ENCODE data around the gene LYPD1. TPM values are rescaled to one million over a fixed set of nuclear protein-coding genes. Genes with fewer than 3 reads are reported as not detected.

LYPD1 gene
- total RNA-seq, 2 experiments from 2014 or later: not detected

DNA sequence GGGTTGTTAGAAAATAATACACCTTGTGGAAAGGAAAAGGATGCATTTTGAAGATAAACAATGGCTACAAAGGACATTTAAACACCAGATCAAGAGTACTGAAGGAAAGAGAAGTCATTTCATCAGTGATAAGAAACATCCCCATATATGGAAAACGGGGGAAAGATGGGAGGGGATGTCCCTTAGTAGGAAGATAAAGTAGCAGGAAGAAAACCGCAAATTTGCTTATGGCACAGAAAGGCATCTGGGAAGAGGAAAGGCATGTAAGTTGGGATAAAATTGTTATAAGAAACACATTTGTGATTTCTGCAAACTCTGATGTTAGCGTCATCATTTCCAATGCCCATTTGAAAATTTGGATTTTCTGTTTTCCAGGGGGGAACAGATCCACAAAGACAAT lies 10.5 kb upstream of the LYPD1 start:
- no peak for ATAC-seq (ENCODE audit: low read depth)
- POLR2A ChIA-PET: no interaction called here
- no peaks in the 10 kb centered on the region for H3K4me1 Mint-ChIP-seq
- H3K4me3 Mint-ChIP-seq: no peak overlapping the region
- H3K9me3 Mint-ChIP-seq: no peaks in the 10 kb centered on the region
- peaks cover 3% of the 10 kb centered on the region for H3K27me3 Mint-ChIP-seq
- no peak overlapping the region for H3K27ac Mint-ChIP-seq
- no peak for DNase-seq
- no peaks in the 10 kb centered on the region for H3K36me3 Mint-ChIP-seq

DNA sequence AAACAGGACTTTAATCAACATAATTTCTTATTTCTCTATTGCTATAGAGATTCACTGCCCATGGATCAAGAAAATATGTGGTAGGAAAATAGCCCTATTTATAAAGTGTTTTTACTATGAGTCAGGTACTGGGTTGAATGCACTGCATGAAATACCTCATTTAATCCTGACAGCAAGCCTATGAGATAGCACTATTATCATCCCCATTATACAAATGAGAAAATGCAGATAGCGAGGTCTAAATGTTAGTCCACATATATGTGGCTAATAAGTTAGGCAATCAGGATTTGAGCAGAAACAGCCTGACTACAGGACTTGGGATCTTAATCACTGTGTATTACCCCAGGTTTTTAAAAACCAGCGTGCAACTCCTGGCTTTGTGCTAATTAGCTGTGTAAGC lies 8.5 kb upstream of the LYPD1 start:
- no peak overlapping the region for H3K27ac Mint-ChIP-seq
- no peaks in the 10 kb centered on the region for H3K9me3 Mint-ChIP-seq
- POLR2A ChIA-PET: no interaction called here
- ATAC-seq (ENCODE audit: low read depth) (no peak), DNase-seq (no peak)
- H3K36me3 Mint-ChIP-seq: no peaks in the 10 kb centered on the region
- no peaks in the 10 kb centered on the region for H3K4me1 Mint-ChIP-seq
- no peak overlapping the region for H3K4me3 Mint-ChIP-seq
- peaks cover 3% of the 10 kb centered on the region for H3K27me3 Mint-ChIP-seq

DNA sequence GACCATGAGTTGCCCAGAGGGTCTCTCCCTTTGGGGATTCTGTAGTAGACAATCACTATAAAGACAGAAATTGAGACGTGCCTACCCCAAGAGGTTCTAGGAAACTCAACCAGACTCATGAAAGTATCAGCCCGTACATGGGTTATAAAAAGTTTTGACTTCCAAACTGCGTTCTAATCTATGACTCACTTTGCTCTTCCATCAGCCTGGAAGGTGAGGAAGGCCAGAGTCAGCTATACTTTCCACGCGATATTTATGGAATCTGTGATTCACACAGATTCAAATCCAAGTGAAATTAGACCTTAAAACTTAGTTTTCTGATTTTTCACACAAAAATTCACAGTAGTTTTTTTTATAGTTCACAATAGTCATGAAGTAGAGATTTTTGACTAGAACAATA lies 7.7 kb upstream of the LYPD1 start:
- POLR2A ChIA-PET: no interaction called here
- Mint-ChIP-seq H3K27me3 (peaks cover 6% of the 10 kb centered on the region), H3K27ac (no peak overlapping the region), H3K36me3 (no peaks in the 10 kb centered on the region), H3K9me3 (no peaks in the 10 kb centered on the region), H3K4me3 (no peak overlapping the region), H3K4me1 (no peaks in the 10 kb centered on the region)
- ATAC-seq (ENCODE audit: low read depth) (no peak), DNase-seq (no peak)

DNA sequence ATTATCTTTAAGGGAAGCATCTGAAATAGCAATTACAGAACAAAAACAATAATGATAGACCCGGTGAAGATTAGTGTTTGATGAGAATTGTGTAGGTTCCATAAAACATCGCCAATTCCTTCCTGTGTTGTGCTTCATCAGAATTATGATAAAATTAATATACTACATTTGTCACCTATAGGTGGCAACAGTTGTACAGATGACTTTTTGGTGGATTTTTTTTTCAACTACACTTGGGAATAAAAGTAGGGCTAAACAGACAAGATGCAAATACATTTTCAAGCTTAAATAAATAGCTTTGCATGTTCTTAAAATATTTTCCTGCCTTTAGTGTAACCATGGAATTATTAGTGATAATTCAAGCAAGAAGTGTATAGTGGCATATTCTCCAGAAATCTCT lies 7.0 kb upstream of the LYPD1 start:
- ATAC-seq (ENCODE audit: low read depth) (no peak), DNase-seq (no peak)
- Mint-ChIP-seq H3K27me3 (peaks cover 8% of the 10 kb centered on the region), H3K4me1 (no peaks in the 10 kb centered on the region), H3K9me3 (no peaks in the 10 kb centered on the region), H3K36me3 (no peaks in the 10 kb centered on the region), H3K4me3 (no peak overlapping the region), H3K27ac (no peak overlapping the region)
- POLR2A ChIA-PET: no interaction called here

DNA sequence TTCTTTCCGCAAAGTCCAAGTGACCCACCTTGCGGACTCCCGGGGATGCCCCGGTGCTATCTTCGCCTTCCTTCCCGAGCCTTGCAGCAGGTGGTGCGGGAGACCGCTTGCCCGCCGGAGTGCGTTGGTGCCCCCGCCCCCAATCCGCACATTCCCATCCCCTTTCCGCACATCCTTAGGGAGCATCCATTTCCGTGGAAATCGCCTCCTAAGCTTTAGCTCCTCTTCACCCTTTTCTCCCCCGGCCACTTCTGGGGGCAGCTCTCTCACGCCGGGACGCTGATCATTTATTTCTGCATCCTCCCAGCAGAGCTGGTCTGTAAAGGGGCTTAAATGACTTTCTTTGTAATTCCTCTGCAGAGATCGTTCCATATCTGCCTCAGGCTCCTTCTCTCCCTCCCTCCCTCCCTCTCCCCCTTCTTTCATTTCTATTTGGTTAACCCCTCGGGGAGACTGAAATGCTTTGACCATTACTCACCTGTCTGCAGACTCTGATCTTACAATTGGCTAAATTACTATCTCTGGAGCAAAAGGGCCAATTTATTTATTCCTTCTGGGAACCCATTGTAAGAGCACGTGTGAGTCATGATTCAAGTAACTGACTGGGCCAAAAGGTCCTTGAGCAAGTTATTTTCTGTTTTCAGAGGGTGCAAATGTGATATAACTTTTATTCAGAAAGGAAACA lies 1.3 kb upstream of the LYPD1 start:
- H3K9me3 Mint-ChIP-seq: no peaks in the 10 kb centered on the region
- POLR2A ChIA-PET: no interaction called here
- H3K4me3 Mint-ChIP-seq: no peak overlapping the region
- peaks cover 38% of the 10 kb centered on the region for H3K27me3 Mint-ChIP-seq
- peaks cover 2% of the 10 kb centered on the region for H3K36me3 Mint-ChIP-seq
- peak overlapping the region; percentile 61 for H3K27ac Mint-ChIP-seq
- ATAC-seq (ENCODE audit: low read depth): no peak
- H3K4me1 Mint-ChIP-seq: no peaks in the 10 kb centered on the region
- DNase-seq: no peak

DNA sequence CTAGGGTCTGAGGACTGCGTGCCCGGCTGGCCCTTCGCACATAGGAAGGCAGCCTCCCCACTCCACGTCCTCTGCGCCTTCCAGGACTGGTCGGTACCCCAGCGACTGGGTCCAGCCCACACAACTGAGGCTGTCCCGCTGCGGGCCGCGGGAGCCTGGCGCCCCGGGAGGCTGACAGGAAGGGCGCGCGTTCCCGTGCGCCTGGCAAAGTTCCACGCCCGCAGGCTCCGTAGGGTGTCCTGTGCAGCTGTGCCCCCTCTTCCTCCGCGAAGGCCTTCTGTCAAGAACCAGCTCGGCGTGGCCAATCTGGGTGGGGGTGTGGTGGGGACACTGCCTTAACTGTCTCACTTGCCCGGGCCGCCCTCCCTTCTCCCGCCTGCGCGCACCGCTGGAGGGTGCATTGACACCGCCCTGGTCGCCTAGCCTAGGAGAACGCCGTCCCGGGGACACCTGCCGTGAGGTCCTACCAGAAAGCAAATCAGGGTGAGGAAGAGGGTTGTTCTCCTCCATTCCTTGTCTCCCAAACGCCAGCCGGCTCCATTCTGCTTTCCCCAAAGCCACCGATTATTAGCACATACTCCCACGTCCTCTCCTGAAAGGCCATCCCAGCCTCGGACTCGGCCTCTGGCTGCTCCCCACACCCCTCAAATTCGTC lies 618 bp upstream of the LYPD1 start:
- Mint-ChIP-seq H3K36me3 (peaks cover 2% of the 10 kb centered on the region), H3K27me3 (peaks cover 35% of the 10 kb centered on the region), H3K4me3 (no peak overlapping the region), H3K27ac (peak overlapping the region; percentile 61), H3K9me3 (no peaks in the 10 kb centered on the region), H3K4me1 (no peaks in the 10 kb centered on the region)
- ATAC-seq (ENCODE audit: low read depth) (no peak), DNase-seq (no peak)
- POLR2A ChIA-PET: no interaction called here

DNA sequence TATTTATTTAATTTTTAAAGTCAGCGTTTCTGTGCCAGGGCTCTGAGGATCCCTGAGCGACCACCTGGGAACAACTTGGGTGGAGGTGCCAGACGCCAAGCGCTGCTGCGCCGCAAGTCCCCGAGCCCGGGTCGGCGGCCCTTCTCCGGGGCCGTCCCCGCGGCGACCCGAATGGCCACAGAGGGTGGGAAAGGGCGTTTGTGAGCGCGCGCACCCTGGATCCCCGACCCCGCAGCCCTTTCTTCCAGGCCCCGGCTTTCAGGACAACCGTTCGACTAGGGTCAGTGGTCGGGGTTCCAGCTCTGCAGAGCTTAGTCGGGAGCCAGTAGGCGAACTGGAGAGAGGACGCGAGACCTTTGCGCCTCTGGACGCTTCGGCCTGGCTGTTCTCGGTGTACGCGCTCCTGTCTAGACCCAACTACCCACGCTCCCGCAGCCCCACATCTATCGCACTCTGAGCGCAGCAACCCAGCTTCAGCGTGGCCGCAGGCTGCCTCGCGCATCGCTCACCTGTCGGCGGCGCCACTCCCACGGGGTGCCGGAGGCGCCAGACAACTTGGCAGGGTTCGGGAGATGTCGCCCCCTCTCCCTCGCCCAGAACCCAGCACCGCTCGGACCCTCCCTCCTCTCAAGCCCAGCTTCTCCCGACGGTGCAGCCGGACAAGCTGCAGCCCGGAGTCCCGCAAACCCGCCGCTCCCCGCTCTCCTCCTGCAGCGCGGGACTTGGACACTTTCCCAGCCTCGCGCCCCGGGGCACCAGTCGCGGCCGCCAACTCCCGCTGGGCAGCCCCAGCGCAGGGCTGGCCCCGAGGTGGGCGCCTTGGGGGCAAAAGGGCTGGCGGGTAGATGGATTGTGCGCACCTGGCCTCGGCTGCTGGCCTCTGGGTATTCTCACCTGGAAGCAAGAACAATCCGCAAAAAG lies 758 bp downstream of the LYPD1 start:
- Mint-ChIP-seq H3K27me3 (peaks cover 35% of the 10 kb centered on the region), H3K27ac (no peak overlapping the region), H3K9me3 (no peaks in the 10 kb centered on the region), H3K36me3 (peaks cover 2% of the 10 kb centered on the region), H3K4me1 (no peaks in the 10 kb centered on the region), H3K4me3 (no peak overlapping the region)
- no peak for ATAC-seq (ENCODE audit: low read depth)
- POLR2A ChIA-PET: no interaction called here
- DNase-seq: no peak

DNA sequence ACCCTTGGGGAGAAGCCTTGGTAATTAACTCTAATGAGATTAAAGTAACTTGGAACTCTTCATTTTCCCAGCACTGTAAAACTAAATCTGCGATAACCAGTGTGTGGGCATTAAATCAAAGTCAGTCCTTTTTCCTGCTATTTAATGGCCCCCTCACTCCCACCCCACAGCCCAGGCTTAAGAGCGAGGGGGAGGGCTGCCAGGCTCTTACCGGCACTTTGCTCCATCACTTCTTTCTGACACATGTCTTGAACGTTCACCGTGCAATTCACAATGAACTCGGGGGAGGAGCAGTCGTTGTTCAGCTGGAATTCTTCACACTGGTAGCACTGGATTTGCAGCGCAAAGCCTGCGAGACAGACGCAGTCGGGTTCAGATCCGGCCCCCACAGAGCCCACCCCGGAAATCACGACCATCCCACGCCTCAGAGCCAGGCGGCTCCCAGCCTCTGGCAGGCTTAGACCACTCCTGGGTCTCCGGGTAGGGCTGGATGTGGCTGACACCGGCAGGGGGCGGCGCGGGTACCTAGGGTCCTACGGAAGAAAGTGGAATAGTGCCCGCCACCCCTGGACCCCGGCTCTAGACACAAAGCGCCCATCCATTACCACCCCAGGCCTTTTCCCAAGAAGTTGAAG lies 1.7 kb downstream of the LYPD1 start:
- POLR2A ChIA-PET: no interaction called here
- DNase-seq (no peak), ATAC-seq (ENCODE audit: low read depth) (no peak)
- H3K4me3 Mint-ChIP-seq: no peak overlapping the region
- no peaks in the 10 kb centered on the region for H3K9me3 Mint-ChIP-seq
- H3K27me3 Mint-ChIP-seq: peaks cover 35% of the 10 kb centered on the region
- peaks cover 2% of the 10 kb centered on the region for H3K36me3 Mint-ChIP-seq
- H3K4me1 Mint-ChIP-seq: no peaks in the 10 kb centered on the region
- no peak overlapping the region for H3K27ac Mint-ChIP-seq

DNA sequence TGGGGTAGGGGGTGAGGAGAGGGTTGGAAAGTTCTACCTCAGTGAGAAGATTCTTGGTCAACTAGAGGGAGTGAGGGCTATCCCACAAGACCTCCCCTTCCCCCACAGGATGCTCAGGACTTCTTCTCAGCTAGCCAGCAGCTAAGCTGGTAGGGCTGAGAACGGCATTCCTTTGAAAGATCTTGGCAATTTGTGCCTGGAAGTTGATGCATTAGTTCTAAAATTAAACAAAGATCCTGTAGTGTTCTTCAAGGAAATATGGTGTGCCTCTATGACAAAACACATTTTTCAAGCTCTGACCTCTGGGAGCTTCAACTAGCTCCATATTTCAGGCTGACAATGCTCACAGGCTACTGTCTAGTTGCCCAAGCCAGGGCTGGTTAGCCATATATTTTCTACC lies 2.3 kb downstream of the LYPD1 start:
- no peak for ATAC-seq (ENCODE audit: low read depth)
- DNase-seq: no peak
- no peaks in the 10 kb centered on the region for H3K9me3 Mint-ChIP-seq
- H3K36me3 Mint-ChIP-seq: peaks cover 2% of the 10 kb centered on the region
- H3K27me3 Mint-ChIP-seq: peaks cover 32% of the 10 kb centered on the region
- H3K4me3 Mint-ChIP-seq: no peak overlapping the region
- no peaks in the 10 kb centered on the region for H3K4me1 Mint-ChIP-seq
- H3K27ac Mint-ChIP-seq: no peak overlapping the region
- POLR2A ChIA-PET: no interaction called here

DNA sequence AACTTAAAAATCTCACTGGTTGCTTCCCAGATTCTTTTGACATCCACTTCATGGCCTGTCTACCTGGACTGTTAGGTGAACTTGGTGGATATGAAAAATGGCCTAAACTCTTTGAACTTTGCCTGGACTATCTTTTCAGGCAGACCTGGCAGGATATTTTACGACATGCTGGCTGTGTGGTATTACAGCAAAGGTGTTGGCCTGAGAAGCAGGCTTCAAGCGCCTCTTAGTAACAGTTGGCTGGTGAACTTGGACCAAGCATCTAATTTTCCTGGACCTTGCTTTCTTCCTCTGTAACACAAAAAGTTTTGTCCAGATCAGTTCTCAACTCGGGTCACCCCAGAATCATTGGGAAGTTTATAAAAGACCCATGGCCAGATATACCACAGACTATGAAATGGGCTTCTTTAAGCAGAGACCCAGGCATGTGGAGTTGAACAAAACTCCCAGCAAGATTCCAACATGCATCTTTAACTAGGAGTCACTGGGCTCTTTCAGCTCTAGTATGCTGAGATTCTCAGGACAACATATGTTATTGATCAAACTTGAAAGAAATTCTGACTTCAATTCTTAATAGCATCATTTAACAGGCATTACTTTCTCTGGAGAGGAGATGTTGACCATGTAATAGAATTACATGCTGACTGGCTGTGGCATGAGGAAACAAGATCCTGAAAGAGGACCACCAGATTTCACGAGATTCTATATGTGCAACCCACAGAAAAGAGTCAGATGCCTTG lies 4.4 kb downstream of the LYPD1 start:
- DNase-seq (no peak), ATAC-seq (ENCODE audit: low read depth) (no peak)
- Mint-ChIP-seq H3K4me3 (no peak overlapping the region), H3K36me3 (no peaks in the 10 kb centered on the region), H3K27ac (no peak overlapping the region), H3K4me1 (no peaks in the 10 kb centered on the region), H3K27me3 (peaks cover 16% of the 10 kb centered on the region), H3K9me3 (no peaks in the 10 kb centered on the region)
- POLR2A ChIA-PET: no interaction called here

DNA sequence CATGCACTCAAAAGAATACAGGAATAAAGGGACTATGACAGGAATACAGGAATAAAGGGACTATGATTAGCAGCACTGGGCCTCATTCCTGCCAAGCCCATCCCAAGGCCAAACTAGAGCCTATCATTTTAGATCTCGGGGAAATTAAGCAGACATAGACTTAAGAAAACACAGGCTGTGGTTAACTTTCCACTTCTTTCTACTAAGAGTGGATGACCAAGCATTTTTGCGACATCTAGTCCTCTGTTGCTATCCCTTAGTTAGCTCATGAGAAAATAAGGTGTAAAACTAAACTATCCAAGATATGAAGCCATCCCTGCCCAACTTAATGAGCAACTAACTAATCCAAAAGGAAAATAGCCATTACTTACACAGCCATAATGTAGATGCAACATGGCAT lies 5.9 kb downstream of the LYPD1 start:
- Mint-ChIP-seq H3K27ac (no peak overlapping the region), H3K4me1 (no peaks in the 10 kb centered on the region), H3K4me3 (no peak overlapping the region), H3K9me3 (no peaks in the 10 kb centered on the region), H3K36me3 (no peaks in the 10 kb centered on the region), H3K27me3 (peaks cover 13% of the 10 kb centered on the region)
- DNase-seq (no peak), ATAC-seq (ENCODE audit: low read depth) (no peak)
- POLR2A ChIA-PET: no interaction called here

DNA sequence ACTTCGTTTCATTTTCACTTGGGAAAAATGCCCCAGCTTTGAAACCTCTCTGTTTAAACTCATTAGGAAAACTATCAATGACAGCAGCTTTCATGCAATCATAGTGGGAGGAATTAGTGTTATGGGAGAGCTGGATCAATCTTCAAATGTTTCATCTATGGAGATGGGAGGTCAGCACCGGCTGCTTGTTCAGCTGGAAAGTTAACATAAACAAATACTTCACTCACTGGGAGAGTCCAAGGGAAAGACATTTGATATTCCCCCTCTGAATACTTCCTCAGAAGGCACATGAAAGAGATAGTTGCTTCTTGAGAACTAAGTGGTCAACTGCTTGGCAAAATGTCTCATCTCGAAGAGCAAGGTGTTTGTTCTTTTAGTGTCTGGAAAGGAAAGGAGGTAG lies 7.3 kb downstream of the LYPD1 start:
- DNase-seq: no peak
- Mint-ChIP-seq H3K4me3 (no peak overlapping the region), H3K36me3 (no peaks in the 10 kb centered on the region), H3K27me3 (peaks cover 1% of the 10 kb centered on the region), H3K4me1 (no peaks in the 10 kb centered on the region), H3K9me3 (no peaks in the 10 kb centered on the region), H3K27ac (no peak overlapping the region)
- POLR2A ChIA-PET: no interaction called here
- ATAC-seq (ENCODE audit: low read depth): no peak

DNA sequence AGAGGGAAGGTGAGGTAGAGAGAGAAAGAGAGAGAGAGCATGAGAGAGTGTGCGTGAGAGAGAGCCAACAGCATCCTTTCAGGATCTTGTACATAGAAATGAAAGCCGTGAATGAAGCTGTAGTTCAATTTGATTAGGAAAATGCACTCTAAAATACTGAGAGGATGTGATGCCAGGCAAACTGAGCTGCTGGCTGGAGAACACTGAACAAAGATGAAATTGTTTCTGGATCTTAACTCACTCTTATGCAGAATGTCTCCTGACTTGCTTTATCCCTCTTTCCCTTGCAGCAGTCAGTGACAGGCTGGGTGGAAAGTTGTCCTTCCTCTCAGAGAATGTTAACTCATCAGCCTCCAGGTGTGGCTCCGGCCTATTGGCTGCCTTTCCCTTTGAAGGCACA lies 10.7 kb downstream of the LYPD1 start:
- Mint-ChIP-seq H3K27ac (no peak overlapping the region), H3K4me1 (no peaks in the 10 kb centered on the region), H3K4me3 (no peak overlapping the region), H3K9me3 (no peaks in the 10 kb centered on the region), H3K27me3 (no peaks in the 10 kb centered on the region), H3K36me3 (no peaks in the 10 kb centered on the region)
- DNase-seq (no peak), ATAC-seq (ENCODE audit: low read depth) (no peak)
- POLR2A ChIA-PET: no interaction called here

All from activated naive CD8-positive, alpha-beta T cell treated with anti-CD3 and anti-CD28 coated beads, Interleukin-2, amount 10 ng/mL, durations not matched to agents 7 days and 5 days (primary cell).